SK-N-SH treated with all-trans-retinoic acid at 6 μM for 48 hours (cell line): Measurements from ENCODE around the gene SCD5.

Source experiments
- ATAC-seq: fragments of 200-7000 bp; cut with Tn5 transposase; 3 replicates; pipeline ENCODE4 v1.9.1; 2020; ENCODE audit warnings: mild to moderate bottlenecking, moderate library complexity
- ARNTL ChIP-seq: fragments of 450-650 bp; formaldehyde crosslinking; IDR thresholded peaks from 2 replicates; pipeline ENCODE4 v1.5.0; 2020; ENCODE audit warnings: low read depth, mild to moderate bottlenecking, moderate library complexity, borderline replicate concordance
- CREB5 ChIP-seq: fragments of 250-450 bp; sonication (Bioruptor Pico); IDR thresholded peaks from 2 replicates; pipeline ENCODE4 v1.5.1; 2020; ENCODE audit warnings: low read depth, mild to moderate bottlenecking, moderate library complexity
- CSDC2 ChIP-seq: fragments of 250-450 bp; sonication (Bioruptor Pico); IDR thresholded peaks from 2 replicates; pipeline ENCODE4 v1.5.0; 2020; ENCODE audit warnings: mild to moderate bottlenecking, moderate library complexity
- CSRNP3 ChIP-seq: fragments of 250-450 bp; sonication (Bioruptor Pico); IDR thresholded peaks from 2 replicates; pipeline ENCODE4 v1.5.1; 2021; ENCODE audit warnings: mild to moderate bottlenecking, moderate library complexity
- ESRRG ChIP-seq: fragments of 250-450 bp; sonication (Bioruptor Pico); IDR thresholded peaks from 2 replicates; pipeline ENCODE4 v1.6.1; 2021; ENCODE audit warnings: mild to moderate bottlenecking
- GLIS3 ChIP-seq: fragments of 250-450 bp; sonication (Bioruptor Pico); IDR thresholded peaks from 2 replicates; pipeline ENCODE4 v1.5.0; 2020; ENCODE audit warnings: mild to moderate bottlenecking, moderate library complexity
- ISL1 ChIP-seq: fragments of 250-450 bp; sonication (Bioruptor Pico); IDR thresholded peaks from 2 replicates; pipeline ENCODE4 v2.1.2; 2022; ENCODE audit warnings: mild to moderate bottlenecking, moderate library complexity
- POU6F1 ChIP-seq: fragments of 250-450 bp; sonication (Bioruptor Pico); IDR thresholded peaks from 2 replicates; pipeline ENCODE4 v1.8.0; 2021; ENCODE audit warnings: low read depth, mild to moderate bottlenecking, moderate library complexity, borderline replicate concordance
- RARB ChIP-seq: fragments of 250-450 bp; sonication (Bioruptor Pico); IDR thresholded peaks from 2 replicates; pipeline ENCODE4 v1.8.0; 2021; ENCODE audit warnings: mild to moderate bottlenecking, moderate library complexity
- TOX ChIP-seq: fragments of 250-450 bp; sonication (Bioruptor Pico); IDR thresholded peaks from 2 replicates; pipeline ENCODE4 v1.8.0; 2021; ENCODE audit warnings: mild to moderate bottlenecking, moderate library complexity, borderline replicate concordance
- ZC3H10 ChIP-seq: fragments of 250-450 bp; sonication (Bioruptor Pico); IDR thresholded peaks from 2 replicates; pipeline ENCODE4 v1.5.1; 2021; ENCODE audit warnings: mild to moderate bottlenecking, moderate library complexity
- ZFP3 ChIP-seq: fragments of 250-450 bp; sonication (Bioruptor Pico); IDR thresholded peaks from 2 replicates; pipeline ENCODE4 v1.5.0; 2020; ENCODE audit warnings: mild to moderate bottlenecking, moderate library complexity
- ZFP30 ChIP-seq: fragments of 450-650 bp; formaldehyde crosslinking; IDR thresholded peaks from 2 replicates; pipeline ENCODE4 v1.5.0; 2022; ENCODE audit warnings: mild to moderate bottlenecking, moderate library complexity
- ZNF565 ChIP-seq: fragments of 450-650 bp; formaldehyde crosslinking; conservative IDR thresholded peaks from 2 replicates; pipeline ENCODE4 v1.5.0; 2020; ENCODE audit warnings: low read depth, mild to moderate bottlenecking, moderate library complexity
- ZNF70 ChIP-seq: fragments of 450-650 bp; formaldehyde crosslinking; IDR thresholded peaks from 2 replicates; pipeline ENCODE4 v1.5.0; 2020; ENCODE audit warnings: mild to moderate bottlenecking, moderate library complexity
- ZNF8 ChIP-seq: fragments of 450-650 bp; formaldehyde crosslinking; IDR thresholded peaks from 2 replicates; pipeline ENCODE4 v1.5.0; 2020; ENCODE audit warnings: mild to moderate bottlenecking, moderate library complexity

SCD5 gene

GRCh38 chr4:82710197-82710929 lies 88.2 kb downstream of the SCD5 start:
- TF ChIP-seq ZNF8 (CRISPR knock-in tag) (no peak), CSRNP3 (CRISPR knock-in tag) (no peak), CSDC2 (CRISPR knock-in tag) (no peak), ISL1 (no peak), ZNF565 (CRISPR knock-in tag) (no peak)
- ATAC-seq: no peak

GRCh38 chr4:82708982-82709381 lies 89.6 kb downstream of the SCD5 start:
- no peak for ATAC-seq
- TF ChIP-seq ZC3H10 (CRISPR knock-in tag): no peak
- no peak for TF ChIP-seq ZNF70 (CRISPR knock-in tag)
- no peak for TF ChIP-seq ZFP3 (CRISPR knock-in tag)

GRCh38 chr4:82706349-82707000 lies 92.1 kb downstream of the SCD5 start:
- no peak for ATAC-seq
- no peak for TF ChIP-seq CSRNP3 (CRISPR knock-in tag)
- TF ChIP-seq POU6F1 (CRISPR knock-in tag): no peak
- no peak for TF ChIP-seq GLIS3 (CRISPR knock-in tag)
- no peak for TF ChIP-seq ZFP30 (CRISPR knock-in tag)

- no peak for ATAC-seq
- TF ChIP-seq CREB5 (CRISPR knock-in tag): no peak
- no peak for TF ChIP-seq ZC3H10 (CRISPR knock-in tag)
- TF ChIP-seq RARB (CRISPR knock-in tag): no peak
- TF ChIP-seq ARNTL (CRISPR knock-in tag): no peak
- TF ChIP-seq ZFP3 (CRISPR knock-in tag): no peak
- no peak for TF ChIP-seq ISL1
- TF ChIP-seq TOX (CRISPR knock-in tag): no peak
- TF ChIP-seq ESRRG: no peak
- TF ChIP-seq ZNF8 (CRISPR knock-in tag): no peak
Observed at GRCh38 chr4:82705928-82706300, 92.7 kb downstream of the SCD5 start.

GRCh38 chr4:82705169-82705927 lies 93.2 kb downstream of the SCD5 start:
- TF ChIP-seq CREB5 (CRISPR knock-in tag) (no peak), ARNTL (CRISPR knock-in tag) (no peak)
- ATAC-seq: no peak
